ENCODE data around the gene ABCG4.
A peak's percentile ranks its signal among the peaks of the same experiment; 100 is the strongest.
"Not testable (repeated sequence)": the region's sequence is repeated elsewhere in the genome, so short reads cannot be mapped to it uniquely, and the experiment has no call there.

ABCG4 gene

DNA sequence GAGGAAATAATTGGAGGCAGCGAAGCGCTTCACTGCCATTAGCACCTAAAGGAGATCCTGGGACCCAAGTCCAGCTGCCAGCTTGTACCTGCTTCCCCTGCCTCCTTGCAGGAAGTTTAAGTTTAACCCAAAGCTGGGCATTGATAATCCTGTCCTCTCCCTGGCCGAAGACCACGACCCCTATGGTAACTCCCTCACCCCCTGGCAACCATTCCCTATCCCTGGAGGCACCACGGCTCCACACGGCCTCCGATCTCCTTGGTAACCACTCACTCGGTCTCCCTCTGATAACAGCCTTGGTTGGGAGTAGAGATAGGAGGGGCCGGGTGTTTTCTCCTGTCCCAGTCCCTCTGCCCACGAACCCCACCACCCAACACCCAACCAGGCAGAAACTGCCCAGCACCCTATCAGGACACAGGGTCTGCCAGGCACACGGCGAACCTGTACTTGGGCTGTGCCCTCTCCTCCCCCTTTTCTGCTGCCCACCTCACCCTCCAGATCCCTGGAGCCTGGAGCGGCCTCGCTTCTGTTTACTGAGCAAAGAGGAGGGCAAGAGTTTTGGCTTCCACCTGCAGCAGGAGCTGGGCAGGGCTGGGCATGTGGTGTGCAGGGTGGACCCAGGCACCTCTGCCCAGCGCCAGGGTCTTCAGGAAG is 37.3 kb downstream of the ABCG4 start:
- no peak for DNase-seq

DNA sequence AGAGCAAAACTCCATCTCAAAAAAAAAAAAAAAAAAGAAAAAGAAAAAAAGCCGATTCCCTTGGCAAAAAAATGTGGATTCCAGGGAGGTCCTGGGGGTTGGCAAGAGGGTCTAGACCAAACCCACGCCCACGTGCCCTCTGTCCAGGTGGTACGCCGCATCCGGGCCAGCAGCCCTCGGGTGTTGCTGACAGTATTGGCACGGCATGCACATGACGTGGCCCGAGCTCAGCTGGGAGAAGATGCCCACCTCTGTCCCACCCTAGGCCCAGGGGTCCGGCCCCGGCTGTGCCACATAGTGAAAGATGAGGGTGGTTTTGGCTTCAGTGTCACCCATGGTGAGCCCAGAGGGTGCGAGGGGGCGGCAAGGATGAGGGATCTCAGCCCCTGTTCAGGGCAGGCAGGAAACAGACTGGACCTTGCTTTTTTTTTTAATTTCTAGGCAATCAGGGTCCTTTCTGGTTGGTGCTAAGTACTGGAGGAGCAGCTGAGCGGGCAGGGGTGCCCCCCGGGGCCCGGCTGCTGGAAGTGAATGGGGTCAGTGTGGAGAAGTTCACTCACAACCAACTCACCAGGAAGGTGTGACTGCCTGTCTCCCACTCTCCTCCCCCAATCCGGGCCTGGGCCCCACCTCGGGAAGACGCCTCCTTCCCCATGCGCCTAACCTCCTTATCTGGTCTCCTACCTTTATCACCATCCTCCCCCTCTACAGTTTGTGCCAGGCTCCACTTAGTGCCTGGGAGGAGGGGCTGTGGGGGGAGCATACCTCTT is 38.5 kb downstream of the ABCG4 start:
- DNase-seq: no peak

DNA sequence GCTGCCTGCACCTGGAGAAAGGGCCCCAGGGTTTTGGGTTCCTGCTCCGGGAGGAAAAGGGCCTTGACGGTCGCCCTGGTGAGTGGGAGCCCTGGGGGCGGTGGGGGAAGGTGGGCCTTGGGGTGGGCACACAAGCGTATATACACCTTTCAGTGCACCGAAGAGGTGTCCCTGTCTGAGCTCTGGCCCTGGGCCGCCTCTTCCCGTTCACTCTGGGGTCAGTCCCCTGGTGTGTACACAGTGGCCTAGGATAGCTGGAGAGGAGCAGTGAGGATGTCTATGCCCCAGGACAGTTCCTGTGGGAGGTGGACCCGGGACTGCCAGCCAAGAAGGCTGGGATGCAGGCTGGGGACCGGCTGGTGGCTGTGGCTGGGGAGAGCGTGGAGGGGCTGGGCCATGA is 39.2 kb downstream of the ABCG4 start:
- no peak for DNase-seq

DNA sequence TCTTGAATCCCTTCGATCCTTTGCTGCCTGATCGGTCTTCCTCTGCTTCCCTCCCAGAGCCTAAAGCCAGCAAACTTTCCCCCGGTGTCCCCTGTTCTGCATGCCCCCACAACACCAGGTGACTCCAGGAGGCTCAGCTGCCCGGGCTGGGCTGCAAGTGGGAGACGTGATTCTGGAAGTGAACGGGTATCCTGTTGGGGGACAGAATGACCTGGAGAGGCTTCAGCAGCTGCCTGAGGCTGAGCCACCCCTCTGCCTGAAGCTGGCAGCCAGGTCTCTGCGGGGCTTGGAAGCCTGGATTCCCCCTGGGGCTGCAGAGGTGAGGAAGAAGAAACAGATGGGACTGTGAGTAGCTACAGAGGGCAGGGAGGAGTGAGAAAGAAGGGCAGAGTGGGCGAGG is 40.0 kb downstream of the ABCG4 start:
- DNase-seq: no peak

DNA sequence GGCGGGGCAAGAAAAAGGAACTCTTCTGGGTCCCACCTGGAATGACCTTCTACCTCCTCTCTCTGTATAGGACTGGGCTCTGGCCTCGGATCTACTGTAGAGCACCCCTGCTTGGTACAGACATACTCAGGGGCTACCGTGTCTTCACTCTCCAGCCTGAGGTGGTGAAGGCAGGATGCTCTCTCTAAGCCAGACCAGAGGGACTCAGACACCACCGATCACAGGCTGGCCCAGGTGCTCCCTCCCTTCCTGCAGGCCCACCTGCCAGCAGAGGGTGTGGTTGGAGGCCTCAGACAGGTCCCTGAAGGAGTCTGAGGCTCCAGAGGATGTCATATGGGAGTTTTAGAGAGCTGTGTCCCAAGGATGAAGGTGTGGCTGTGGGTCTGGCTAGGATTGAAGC is 40.5 kb downstream of the ABCG4 start:
- DNase-seq: no peak

DNA sequence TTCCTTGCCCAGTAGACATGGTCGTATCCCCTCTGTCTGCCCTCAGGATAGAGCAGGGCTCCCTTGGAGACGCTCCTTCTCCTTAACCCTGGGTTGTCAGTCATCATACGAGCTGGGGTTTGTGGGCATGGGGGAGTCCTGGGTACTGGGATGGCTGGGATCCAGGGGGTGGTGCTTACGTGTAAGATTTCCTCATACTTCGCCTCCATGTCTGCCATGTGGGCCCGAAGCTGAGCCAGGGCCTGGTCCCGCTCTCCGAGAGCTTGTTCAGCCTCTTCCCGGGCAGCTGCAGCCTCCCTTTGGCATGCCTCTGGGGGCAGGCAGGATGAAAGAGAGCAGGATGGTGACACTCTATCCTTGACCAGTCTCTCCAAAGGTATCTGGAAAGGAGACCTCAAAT is 41.7 kb downstream of the ABCG4 start:
- DNase-seq: no peak

DNA sequence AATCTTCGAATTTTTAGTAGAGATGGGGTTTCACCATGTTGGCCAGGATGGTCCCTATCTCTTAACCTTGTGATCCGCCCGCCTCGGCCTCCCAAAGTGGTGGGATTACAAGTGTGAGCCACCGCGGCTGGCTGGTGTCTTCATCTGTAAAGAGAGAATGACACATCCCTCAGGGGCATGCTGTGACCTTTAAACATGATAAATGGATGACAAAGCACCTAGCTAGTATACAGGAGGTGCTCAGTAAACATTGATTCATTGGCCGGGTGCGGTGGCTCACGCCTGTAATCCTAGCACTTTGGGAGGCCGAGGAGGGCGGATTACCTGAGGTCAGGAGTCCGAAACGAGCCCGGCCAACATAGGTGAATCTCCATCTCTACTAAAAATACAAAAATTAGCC is 42.4 kb downstream of the ABCG4 start:
- not testable (repeated sequence) for DNase-seq

DNA sequence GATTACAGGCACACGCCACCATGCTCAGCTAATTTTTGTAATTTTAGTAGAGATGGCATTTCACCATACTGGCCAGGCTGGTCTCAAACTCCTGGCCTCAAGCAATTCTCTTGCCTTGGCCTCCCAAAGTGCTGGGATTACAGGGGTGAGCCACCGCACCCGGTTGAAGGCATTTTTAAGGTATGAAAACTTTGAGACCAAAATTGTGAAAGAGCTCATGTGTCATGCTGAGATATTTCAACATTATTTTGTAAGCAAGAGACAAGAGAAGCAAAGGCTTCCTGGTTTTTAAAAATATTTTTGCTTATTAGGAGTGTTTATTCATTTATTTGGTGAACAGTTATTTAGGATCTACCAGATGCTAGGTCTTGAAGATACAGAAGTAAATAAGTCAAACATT is 43.3 kb downstream of the ABCG4 start:
- no peak for DNase-seq

DNA sequence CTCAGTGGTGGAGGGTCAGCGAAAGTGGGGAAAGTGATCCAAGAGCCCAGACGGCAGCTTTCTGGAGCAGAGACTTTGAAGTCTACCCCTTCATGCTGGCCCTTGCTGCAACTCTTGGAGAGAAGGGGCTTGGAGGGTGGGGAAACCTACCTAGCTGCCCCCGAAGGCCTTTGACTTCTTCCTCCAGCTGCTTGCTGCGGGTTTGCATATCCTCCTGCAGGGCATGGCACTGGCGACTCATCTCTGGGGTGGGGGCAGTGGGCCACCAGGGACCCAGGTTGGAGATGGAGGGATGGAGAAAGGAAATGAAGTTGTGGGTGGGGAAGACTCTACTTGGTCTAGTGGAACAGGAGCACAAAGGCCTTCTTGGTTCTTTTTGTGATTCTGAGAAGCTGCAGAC is 44.1 kb downstream of the ABCG4 start:
- DNase-seq: no peak

DNA sequence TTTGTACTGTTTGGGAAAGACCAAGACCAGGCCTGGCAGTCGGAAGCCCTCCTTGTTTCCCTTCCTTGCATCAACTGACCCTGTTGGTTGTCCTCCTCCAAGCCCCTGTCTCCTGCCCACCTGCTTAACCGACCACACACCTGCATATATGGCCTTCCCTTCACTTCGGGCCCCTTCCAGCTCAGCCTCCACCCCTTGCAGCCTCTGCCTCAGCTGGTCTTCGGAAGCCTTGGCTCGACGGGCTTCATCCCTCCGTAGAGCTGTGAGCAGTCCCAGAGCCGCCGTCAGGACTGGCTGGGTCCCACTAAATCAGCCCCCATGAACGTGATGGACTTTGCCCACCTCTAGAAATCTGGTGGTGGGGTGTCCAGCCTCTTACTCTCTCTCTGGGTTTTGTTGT is 44.8 kb downstream of the ABCG4 start:
- no peak for DNase-seq

DNA sequence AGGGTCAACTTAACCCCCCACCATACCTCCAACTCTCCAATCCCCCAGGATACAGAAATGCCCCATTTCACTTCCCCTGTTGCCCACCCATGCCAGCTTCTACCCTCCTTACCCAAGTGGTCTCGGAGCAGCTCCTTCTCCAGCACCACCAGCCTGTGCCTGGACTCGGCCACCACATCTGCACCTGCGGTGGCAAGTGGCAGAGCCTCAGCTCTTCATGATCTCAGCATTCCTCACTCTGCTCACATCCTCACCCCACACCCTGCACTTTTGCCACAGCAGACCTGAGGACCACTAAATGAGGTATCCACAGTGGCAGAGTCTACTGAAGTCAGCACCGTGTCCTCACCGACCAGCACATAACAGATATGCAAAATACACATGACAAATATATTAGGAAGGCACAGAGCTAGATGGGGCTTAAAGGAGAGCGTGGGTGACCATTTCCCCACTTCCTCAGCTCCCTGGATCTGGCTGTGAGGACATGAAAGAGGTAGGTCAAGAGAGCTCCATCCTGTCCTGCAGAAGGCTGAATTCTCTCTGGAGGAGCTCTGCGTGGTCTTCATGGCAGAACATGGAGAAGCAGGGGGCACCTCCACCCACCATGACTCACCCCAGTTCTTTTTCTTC is 46.1 kb downstream of the ABCG4 start:
- no peak for DNase-seq

DNA sequence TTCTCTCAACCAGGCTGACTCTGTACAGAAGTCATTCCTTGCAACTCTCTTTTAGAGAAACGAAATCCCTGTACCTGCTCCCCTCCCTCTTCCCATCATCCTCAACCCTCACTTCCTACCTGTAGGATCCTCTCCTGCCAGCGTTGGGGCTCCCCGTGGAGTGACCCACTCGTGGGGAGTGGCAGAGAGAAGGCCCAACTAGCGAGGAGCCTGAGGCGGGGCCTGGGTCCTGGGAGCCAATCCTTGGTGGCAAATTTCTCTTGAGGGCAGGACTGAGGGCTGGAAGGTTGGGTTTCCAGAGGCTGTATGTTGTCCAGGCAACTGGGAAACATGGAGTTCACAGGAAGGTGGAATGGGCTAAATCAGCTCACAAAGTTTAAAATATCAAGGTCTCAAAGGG is 46.8 kb downstream of the ABCG4 start:
- peak; percentile 82 for DNase-seq

DNA sequence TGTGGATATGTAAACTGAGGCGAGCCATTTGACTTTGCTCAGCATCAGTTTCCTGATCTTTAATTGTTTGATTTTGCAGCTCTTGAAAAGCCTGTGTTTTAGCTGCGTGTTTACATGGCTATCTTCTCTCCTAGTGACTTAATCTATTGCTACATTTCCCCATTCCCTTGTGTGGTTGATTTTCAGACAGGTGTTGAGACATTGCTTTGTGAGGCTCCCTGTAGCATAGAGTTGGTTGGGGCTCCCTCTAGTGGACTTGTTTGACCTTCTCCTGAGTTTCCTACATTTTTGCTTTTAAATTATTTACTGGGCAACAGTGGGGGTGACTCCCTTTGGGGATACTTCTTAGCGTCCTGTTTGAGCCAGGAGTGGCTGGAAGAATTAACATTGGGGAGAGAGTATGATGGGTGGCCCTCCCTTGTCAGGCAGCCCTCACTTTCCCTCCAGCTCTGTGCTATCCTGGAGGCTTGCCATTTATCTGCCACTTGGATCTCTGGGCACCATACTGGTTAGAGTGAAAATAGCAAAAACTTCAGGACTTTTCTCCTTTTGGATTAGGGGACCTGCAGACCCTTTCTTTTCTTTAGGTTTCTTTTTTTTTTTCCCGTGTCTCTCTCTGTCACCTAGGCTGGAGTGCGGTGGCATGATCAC is 48.1 kb downstream of the ABCG4 start:
- peak; percentile 79 for DNase-seq

DNA sequence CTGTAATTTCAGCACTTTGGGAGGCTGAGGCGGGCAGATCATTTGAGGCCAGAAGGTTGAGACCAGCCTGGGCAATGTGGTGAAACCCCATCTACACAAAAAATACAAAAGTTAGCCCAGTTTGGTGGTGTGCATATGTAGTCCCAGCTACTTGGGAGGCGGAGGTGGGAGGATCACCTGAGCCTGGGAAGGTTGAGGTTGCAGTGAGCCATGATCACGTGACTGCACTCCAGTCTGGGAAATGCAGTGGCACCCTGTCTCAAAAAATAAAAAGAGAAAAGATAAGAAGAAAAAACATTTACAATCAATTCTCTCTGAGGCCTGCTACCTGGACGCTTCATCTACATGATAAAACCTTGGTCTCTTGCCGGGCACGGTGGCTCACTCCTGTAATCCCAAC is 50.1 kb downstream of the ABCG4 start:
- peak; percentile 54 for DNase-seq

DNA sequence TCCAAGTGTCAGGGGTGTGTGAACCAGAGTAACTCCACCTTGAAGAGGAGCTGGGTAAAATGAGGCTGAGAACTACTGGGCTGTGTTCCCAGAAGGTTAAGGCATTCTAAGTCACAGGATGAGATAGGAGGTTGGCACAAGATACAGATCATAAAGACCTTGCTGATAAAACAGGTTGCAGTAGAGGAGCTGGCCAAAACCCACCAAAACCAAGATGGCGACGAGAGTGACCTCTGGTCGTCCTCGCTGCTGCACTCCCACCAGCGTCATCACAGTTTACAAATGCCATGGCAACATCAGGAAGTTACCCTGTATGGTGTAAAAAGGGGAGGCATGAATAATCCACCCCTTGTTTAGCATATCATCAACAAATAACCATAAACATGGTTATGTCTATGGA is 52.4 kb downstream of the ABCG4 start:
- DNase-seq: not testable (repeated sequence)

DNA sequence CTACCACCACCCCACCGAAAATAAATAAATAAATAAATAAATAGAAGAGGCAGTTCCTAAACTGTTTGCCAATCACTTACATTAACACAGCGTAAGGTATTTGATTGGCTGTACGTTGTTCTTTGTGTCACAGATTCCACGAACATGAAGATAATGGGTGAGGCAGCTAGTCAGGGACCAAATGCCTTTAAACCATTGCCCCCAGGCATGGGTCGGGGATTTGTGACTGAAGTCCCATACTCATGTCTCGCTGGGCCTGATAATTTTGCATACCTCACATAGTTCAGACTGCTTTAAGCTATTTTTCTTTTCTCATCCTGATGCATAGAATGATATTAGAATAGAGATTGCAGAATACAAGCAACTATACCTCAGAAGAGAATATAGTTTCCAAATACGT is 53.7 kb downstream of the ABCG4 start:
- DNase-seq: peak; percentile 65

DNA sequence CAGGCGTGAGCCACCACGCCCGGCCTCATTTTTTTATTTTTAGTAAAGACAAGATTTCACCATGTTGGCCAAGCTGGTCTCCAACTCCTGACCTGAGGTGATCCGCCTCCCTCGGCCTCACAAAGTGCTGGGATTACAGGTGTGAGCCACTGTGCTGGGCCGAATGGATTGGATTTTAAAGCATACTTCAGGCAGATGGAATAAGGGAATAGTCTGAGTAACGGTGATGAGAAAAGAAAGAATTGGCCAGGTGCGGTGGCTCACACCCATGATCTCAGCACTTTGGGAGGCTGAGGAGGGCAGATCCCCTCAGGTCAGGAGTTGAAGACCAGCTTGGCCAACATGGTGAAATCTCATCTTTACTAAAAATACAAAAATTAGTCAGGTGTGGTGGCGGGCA is 55.2 kb downstream of the ABCG4 start:
- no peak for DNase-seq

DNA sequence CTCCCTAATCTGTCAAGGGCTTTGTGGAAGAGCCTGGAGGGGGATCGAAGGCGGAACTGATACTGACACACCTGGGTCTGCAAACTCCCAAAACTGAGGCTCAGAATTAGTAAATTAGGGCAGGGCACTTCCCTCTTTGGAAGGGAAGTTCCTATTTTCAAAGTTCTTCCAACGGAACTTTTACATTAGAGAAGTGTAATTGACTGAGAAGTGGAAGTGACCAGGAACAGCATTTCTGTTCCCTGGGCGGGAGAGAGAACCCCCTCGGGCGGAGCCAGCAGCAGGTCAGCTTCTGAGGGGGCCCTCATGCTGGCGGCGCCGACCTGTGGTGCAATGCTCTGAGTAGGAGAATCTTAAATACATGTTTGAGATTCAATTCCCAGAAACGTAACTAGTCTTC is 56.2 kb downstream of the ABCG4 start:
- no peak for DNase-seq

DNA sequence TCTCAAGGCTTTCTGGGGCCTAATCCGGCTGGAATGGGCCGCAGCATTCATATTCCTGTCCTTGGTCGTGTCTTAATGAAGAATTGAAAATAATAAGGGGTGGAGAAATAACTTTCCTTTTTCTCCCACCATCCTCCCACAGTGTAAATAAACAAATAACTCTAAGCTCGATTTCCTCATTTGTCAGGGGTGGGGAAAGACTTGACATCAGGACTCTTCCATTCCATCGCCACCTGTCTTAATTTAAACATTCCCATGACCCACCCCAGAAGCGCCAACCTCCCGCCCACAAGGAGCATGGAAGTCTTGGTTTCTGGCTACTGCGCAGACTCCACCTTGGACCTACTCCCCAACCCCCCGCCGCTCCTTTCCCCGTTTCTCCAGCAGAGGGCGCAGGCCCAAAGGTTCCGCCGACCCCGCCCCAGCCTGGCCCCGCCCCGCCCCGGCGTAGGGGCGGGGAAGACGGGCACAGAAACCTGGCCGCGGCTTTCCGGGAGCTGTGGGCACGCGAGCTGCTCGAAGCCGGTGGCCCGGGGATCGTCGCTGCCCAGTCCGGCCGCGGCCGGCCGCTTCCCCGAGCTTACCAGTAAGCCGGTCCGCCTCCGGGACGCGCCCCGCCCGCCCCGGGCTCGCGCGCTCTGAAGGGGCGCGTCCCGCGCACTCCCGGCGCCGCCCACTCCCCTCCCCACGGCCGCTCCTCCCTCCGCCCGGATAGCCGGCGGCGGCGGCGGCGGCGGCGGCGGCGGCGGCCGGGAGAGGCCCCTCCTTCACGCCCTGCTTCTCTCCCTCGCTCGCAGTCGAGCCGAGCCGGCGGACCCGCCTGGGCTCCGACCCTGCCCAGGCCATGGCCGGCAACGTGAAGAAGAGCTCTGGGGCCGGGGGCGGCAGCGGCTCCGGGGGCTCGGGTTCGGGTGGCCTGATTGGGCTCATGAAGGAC is 57.0 kb downstream of the ABCG4 start, which contains the start of gene CBL:
Gene CBL (plus strand): TSS at position 766 of the 937 bp plus-strand sequence. CDS start 79 bp downstream, at position 845.
- peak; percentile 96 for DNase-seq

DNA sequence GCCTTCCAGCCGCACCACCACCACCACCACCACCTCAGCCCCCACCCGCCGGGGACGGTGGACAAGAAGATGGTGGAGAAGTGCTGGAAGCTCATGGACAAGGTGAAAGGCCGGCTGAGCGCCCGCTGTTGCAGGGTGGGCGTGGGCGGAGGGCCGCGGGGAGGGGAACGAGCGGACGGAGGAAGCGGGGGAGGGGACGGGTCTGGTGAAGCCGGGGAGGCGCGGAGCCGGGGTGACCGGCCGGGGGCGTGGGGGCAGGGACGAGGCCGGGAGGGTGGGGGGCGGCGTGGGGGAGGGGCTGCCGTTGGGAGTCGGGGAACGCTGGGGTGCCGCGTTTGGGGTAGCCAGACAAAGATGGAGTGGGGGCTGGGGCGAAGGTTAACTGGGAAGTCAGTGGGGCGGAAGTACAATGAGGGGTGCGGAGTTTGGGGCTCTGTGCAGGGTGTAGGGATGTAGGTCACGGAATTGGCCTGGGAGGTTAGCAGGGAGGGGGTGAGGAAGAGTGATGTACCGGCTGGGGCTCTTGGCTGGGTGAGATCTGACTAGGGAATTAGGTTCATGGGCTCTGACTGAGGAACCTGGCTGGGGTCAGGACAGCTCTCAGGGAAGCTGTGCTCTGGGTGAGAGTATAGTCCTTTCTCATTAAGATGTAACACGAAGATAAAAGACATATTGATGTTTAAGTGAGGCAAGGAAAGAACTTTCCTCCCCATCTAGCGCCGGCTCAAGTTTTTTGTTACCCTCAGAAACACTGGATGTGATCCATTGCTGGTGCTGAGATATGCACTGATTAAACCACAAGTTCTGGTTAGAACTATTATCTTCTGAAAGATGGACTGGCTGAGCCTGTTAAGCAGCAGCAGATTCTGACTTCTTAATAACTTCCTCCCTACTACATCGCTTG is 57.9 kb downstream of the ABCG4 start:
- DNase-seq: peak; percentile 52

DNA sequence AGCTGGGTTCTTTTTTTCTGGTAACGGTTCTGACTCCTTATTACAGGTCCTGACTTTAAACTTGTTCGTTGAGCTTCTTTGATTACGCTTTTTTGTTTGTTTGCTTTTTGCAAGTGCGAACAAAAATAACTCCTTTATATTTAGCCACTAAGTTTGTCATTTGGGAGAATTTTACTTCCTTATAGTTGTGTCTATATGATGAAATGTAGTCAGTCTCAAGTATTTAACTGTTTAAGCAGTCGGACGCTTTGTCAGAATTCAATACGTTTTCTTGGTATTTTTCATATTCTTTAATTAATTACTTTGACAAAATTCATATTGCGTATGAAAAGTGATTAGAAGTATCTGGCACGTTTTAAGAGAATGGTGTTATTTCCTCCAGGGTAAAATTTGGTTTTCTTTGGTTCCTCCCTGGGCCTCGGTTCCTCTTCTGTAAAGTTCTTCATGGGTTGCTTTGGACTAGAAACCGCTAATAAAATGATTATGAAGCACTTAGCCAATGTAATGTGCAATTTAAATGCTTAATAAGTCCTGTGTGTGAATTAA is 58.6 kb downstream of the ABCG4 start:
- DNase-seq: no peak

Data from islet precursor cell (in vitro differentiated cells).